A204.1 (cell line): ENCODE results near the gene SH3RF3.

Experiments used
- FAIRE-seq: peaks from 2 replicates; lab custom pipeline; 2012; peaks lifted over from hg19 to GRCh38; lab: Jason Lieb, UNC

SH3RF3 gene

DNA sequence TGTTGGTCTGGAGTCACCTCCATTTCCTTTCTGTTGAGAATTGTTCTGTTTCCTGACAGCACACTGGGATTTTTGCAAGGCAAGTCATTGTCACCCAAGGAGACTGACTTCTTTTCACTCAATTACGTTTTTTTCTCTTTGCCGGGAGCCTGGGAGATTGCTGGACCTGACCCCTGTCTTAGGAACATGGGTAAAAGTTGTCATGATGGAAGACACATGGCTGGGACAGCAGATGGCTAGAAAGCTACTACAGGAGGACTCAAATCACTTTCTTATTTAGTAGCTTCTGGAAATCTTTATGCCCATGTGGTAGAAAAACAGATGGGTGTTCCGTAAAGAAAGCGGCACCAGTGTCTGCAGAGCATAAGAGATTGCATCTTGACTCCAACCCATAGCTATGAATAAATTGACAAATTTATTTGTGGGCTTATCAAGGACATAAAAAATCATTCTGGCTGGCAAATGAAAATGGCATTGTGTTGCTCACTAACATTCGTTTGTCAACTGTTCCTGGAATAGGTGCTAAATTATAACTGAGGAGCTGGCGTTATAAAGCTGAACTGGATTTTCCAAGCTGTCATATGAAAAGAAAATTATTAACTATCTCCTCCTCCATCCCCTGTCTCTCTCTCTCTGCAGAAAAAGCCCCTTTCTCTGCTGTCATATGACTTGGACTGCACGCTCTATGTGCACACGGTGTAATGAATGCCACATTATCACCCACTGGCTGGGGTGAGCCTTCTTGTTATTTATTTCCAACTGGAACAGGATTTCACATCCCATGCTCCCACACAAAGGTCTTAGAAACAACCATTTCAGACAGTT, 159.8 kb downstream of the SH3RF3 start:
- FAIRE-seq: no peak

DNA sequence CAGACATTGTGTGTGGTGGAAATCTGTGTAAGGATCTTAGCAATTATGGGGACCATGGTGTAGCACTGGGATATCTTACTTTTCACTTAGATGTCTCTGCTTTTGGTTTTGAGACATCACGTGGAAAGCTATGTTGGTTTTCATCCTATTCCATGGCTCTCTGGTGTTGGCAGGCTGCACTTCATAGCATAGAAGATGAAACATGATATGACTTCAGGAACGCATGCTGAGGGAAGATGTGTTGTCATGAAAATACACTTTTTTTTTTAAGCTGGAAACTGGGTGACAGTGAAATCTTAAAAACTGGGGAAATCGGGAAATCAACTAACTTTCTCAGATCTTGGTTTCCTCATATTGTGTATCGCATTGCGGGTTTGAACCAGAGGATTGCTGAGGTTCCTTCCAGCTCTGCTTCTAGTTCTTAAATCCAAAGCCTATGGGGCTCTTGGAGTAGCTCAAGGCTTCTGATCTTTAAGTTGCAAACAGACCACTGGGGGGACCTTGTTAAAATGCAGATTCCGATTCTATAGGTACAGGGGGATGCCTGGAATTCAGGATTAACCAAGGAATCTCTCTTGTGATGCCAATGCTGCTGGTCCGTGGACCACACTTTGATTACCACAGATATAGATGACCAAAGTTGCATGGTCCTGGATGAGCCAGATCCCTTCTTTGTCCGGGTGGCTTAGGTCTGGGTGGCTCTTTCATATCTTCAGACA, 160.7 kb downstream of the SH3RF3 start:
- no peak for FAIRE-seq

DNA sequence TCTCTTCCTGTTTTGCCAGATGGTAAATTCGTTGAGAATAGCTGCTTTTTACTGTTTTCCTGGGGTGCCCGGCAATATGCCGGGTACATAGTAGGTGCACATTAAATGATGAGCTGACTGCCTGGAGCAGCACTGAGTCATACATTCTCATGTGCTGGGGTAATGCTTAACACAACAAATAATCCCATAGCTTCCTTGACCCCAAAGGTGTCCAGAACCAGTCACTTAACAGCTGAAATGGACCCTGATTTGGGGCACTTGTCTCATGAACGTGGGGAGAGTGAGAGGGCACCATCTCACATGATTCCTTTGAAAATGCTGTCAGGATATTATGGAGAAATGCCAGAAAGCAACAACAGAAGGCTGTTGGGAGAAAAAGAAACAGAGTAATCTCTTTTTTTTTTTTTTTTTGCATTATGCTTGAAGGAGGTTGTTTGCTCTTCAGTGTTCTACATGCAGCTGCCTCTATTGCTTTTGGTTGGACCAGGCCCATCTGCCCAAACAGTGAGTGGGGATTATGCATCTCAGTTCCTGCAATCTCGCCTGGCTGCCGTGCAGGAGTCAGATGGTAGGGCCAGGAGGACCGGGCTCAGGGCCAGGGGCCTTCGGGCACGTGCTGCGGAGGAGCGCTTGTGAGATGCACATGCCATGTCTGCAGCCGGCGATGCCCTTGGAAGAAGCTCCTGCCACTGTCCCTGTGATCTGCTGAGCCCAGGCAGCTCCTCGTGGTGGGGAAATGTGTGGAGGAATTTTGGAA, 162.1 kb downstream of the SH3RF3 start:
- FAIRE-seq: no peak

DNA sequence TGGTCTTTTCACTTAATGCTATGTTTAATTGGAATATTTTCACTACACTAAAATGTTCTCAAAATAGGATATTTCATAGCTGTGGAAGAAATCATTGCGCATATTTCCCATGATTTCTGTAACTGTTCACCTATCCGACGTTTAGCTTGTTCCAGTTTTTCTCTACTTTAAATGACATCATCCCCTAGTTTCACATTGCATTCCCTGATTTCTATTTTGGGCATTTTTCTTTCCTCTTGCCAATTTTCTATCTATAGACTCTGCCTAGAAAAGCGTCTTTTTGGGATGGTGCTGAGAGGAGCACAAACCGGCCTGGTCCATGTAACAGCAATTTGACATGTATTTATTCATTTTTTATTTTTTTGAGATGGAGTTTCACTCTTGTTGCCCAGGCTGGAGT, 163.4 kb downstream of the SH3RF3 start:
- no peak for FAIRE-seq

DNA sequence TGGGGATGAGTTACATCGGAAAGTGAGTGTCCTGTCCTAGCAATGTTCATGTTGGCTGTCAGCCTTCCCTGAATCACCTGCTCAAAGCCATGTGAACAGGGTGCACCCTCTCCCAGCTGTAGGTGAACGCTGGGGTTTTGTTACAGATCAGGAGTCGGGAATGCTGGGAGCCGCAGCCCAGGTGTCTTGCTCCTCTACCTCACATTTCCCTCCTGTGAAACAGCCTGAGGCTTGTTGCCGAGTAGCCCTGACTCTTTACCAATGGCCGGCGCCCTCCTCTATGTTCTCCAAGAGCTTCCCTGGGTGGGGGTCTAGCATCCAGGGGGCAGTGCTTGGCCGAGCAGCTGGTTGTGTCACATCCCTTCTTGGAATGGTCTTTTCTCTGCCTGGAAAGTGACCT, 164.7 kb downstream of the SH3RF3 start:
- no peak for FAIRE-seq

DNA sequence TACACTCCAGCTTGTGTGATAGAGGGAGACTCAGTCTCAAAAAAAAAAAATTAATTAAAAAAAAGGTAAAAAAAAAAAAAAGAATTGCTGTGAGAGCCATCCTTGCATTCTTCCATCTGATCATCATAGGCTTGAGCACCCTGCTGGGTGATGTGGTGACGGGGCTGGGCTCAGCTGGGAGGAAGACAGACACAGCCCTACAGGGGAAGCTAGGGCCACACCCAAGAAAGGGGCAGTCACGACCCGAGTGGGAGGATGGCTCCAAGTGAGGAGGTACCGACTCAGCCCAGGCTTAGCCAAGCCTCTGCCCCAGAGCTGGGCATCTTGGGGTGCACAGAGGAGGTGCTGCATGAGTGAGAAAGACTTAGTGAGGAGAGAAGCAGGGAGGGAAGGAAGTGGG, 165.5 kb downstream of the SH3RF3 start:
- no peak for FAIRE-seq

DNA sequence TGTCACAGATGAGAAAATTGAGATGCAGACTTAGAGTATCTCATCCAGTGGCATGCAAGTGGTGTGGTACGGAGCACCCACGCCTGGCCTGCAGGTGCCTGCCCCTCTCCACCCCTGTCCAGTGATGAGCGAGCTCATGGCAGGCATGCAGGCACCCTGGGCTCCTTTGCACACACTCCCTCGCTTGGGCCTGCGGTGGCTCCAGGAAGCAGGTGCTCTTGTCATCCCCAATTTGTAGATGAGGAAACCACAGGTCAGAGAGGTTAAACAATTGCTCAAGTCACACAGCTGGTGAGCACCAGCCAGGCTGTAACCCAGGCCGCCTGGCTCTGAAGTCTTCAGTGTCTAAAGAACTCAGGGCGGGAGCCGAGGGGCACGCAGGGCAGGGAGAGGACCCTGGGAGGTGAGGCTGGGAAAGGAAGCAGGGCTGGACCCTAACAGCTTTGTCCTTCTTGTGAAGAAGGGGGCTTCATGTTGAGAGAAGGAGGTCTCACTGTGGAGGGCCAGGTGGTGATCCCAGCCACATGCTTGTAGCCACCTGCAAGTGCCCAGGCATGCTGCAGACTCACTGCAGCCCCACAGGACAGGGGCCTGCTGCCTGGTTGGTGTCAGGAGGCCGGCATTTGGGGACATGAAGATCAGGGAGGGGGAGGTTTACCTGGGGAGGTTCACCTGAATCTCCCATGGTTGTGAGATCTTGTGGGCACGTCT, 166.2 kb downstream of the SH3RF3 start:
- FAIRE-seq: no peak

DNA sequence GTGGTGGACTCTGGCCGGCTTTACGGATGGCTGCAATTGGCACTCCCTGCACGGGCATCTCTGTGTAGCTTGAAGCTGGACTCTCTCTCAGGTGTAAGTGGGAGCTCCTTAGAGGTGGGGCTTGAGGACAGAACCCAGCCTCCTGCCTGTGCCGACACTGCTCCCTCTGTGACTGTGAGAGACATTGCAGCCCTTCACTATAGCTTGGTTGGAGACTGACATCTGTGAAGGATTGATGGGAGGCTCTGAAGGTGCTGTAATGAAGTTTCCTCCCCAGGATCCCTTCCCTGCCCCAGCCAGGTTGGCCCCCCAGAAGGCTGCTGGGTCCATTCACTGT, 166.7 kb downstream of the SH3RF3 start:
- FAIRE-seq: no peak

DNA sequence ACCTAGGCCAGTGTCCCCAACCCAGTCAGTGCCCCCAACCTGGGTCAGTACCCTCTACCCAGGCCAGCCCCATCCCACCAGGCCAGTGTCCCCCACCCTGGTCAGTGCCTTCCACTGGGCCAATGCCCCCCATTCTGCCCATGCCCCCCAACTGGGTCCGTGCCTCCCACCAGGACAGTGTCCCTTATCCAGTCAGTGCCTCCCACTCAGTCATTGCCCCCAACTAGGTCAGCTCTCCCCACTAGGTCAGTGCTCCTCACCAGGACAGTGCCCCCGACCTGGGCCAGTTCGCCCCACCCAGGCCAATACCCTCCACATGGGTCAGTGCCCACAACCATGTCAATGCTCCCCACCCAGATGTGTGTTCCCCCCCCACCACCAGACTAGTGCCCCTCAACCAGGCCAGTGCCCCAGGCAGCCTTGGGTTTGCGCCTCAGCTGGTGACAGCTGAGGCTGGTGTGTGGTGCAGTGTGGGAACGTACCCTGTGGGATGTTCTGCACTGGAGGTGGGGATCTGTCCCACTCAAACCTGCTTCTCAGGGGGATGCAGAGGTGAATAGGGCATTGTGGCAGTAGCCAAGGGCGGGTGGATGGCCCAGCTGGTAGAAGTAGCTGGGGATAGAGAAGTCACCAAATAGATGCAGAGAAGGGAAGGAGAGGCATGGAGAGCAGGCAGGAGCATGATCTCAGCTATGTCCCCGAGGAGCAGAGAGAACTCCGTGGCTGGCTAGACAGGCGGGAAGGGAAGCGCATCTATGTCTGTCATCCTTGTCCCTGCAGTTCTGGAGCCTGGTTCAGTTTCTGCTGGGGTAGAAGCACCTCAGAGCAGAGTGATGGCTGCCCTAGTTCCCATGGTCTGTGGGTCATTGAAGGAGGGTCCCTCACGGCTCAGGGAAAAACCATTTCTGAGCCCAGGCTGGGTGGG, 168.8 kb downstream of the SH3RF3 start:
- no peak for FAIRE-seq

DNA sequence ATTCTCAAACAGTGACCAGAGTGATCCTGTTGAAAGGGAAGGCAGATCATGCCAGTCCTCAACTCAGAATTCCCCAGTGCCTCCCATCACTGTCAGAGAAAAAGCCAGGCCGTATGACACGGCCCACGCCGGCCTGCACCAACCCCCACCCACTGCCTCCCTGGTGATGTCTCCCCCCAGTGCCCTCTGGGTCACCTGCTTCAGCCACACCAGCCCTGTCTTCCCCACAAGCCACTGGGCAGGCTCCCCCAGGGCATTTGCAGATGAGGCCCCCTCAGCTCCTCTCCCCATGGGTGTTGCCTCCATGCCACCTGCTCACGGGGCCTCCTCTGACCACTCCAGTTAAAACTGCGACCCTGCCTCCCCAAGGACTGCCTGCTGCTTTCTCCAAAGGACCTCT, 169.8 kb downstream of the SH3RF3 start:
- no peak for FAIRE-seq

DNA sequence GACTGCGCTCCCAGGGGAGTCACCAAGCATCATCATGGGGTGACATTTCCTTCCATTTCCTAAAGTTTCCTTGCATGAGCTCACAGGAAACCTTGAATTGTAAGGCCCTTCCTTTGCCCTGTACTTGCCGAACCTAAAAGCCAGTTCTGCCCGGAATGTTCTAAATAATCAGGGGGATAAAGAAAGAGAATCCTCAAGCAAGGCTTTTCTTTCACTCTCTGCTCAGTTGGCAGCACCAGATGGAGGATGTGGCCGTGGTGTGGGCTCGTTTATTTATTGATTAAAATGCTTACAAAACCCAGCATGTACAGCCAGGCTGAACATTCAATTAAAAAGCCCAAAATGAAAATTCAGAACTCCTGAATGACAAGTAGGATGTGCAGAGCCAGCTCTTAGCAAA, 170.5 kb downstream of the SH3RF3 start:
- FAIRE-seq: no peak

DNA sequence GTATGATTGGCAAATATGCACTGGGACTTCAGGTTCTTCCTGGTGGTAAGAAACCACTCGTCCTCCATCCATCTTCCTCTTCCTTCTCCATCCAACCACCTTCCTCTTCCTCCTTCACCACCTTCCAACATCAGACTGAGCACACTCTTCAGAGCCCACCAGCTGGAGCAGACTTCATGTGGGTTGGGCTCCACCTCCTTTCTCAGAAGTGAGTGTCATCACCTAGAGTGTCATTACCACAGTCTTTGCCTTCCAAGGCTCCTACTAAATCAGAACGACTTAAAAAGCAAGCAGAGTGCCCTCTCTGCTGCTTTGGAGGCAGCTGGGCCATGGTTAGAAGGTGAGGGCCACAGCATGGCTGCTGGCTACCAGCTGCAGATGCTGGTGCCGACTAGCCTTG, 171.6 kb downstream of the SH3RF3 start:
- FAIRE-seq: no peak

DNA sequence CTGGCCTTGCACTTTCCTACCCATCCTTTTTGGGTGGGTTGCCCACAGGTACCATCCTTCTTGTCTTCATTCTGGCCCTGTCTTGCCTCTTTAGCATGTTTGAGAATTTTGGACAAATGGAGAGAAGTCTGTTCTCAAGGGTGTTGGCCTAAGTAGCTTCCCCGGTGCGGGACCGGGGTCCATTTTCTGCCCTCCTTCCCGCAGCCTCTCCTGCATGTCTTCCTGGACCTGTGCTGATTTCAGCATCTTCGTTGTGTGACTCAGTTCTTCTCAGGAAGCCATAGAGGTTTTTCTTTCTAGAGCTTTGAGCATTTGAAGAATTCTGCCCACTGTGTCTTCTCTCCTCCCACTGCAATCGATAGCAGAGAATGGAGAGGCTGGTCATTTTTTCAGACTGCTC, 172.7 kb downstream of the SH3RF3 start:
- no peak for FAIRE-seq

DNA sequence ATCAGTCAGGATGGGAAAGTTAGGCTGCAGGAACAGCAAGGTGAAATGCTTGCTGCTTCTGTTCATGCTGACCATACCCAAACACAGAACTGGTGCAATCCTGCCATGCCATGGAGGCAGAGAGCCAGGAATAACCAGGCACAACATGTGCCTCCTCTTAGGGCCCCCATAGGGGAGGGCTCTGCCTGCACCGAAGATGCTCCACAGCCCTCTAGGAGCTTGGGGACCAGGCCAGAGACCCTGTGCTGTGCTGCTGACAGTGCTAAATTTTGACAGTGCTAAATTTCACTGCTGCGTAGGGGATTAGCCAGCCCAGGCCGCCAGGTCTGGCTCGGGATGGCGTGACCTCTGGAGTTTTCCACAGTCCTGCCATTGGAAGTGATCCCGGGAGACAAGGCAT, 173.3 kb downstream of the SH3RF3 start:
- FAIRE-seq: no peak

DNA sequence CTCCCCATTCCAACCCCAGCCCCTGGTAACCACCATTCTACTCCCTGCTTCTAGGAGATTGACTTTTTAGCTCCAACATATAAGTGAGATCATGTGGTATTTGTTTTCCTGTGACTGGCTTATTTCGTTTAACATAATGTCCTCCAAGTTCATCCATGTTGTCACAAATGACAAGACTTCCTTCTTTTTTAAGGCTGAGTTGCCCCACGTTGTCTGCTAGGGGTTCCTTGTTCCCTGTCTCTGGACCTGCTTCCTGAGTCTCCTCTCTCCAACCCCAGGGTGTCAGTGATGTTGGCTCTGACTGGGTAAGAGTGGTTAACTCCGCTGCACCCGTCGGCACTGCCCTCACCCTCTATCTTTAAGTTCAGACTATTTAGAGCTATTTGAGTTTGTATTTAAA, 175.2 kb downstream of the SH3RF3 start:
- FAIRE-seq: no peak

DNA sequence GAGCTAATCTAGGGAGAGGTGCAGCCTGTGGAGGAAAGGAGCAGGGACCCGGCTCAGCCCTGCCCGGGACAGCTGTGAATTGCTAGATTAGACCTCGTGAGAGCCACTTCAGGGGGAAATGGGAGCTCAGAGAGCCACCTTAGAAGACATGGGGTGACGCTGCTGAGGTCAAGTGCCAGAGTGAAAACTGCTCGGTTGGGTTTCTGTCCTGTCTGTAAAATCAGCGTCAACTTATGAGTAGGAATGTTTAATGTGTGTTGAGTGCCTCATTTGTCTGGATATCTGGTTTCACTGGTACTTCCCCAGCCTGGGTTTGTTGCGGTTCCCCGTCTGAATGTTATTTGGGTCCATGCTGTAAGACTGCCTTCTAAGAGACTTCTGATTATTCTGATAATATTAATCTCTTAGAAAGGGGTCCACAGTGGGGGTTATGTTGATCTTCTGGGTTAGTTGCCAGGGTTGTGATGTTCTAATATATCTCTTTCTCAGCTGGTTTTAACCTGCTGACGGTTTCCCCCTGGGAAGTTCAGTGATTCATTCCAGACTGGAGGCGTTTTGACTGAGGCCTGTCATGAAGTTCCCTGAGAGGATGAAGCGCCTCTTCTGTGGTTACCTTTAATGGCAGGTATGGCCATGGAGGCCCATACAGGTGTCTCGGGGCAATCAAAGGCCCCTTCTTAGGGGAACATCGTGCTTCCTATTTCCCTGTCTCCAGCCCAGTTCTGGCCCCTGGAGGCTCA, 175.9 kb downstream of the SH3RF3 start:
- FAIRE-seq: no peak

DNA sequence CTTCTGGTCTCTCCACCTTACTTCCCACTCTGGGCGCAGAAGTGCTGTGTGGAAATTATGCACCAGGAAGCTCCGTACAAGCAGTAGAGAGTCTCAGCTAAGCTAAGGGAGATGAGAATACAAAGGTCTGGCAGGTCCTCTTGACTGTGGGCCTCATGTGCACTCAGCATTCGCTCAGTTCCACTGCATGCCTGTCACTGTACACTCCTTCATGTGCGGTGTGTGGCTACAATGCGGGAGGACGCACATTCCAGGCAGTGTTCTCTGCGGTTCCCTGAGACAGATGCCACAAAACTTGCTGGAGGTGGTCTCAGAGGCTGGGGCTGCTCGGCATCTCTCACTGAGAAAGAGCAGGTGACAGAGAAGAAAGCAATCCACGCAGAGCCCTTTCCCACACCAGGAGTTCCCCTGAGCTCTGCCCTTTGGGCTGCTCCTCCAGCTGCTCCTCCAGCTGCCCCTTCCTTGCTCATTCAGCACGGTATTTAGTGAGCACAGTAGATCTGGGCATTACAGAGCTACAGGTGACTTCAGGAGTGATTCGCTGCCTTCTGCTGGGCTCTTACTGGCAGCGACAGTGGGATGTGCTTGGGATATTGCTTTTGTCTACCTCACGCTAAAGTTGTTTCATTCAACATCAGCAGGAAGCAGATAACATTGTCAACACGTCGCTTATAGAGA, 176.6 kb downstream of the SH3RF3 start:
- no peak for FAIRE-seq

DNA sequence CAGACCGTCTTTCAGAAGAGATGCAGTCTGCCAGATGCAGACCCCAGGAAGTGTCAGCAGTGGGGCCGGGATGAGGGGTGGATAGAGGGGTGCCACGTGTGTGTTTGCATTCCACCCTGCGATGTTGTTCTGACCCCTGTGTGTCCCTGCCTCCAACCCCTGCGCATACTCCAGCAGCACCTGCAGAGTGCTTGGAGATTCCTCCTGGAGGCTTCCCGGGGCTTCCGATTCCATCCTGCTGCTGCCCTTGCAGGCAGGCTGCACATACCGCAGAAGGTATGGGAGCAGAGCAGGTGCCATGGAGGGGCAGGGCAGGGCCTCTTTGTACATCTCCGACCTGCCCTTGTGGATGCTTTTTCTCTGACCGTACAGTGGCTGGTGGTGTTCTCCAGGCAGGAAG, 177.2 kb downstream of the SH3RF3 start:
- no peak for FAIRE-seq

DNA sequence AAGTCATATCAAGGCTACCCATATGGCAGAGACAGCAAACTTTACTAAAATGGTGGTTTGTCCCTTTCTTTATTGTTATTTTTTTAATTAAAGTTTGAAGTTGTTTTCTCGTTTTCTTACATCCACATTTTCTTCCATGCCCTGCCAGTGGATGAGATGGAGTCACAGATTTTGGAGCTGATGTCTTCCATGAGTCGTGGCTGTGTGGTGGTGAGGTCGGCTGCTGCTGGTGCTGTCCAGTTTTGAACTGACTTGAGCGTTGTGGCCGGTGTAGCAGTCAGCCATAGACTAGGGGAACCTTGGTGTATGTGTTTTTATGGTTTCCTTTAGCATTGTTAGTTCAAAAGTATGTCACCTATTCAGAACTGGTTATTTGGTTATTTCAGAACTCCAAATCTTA, 182.8 kb downstream of the SH3RF3 start:
- no peak for FAIRE-seq

DNA sequence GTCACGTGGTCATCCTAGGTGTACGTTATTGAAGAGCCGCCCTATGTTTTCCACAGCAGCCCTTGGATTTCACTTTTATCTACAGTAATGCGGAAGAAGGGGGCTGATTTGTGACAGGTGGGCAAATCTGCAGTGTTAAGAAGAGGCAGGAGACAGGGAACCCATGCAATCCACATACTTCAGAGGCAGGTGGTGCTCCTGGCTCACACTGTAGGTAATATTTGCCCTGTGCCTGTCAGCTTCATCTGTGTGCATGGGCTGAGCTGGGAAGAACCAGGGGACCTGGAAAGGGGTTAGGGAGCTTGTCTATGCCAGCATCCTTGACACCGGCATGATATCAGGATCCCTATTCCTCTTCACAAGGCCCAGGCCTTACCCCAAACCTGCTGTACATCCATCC, 183.9 kb downstream of the SH3RF3 start:
- FAIRE-seq: no peak
